Body of pancreas (tissue), 4 donors: Measurements from ENCODE around the gene SERBP1. TPM values are rescaled to one million over a fixed set of nuclear protein-coding genes. Genes with fewer than 3 reads are reported as not detected.
"Not testable (repeated sequence)": the region's sequence is repeated elsewhere in the genome, so short reads cannot be mapped to it uniquely, and the experiment has no call there.

Source experiments
- ATAC-seq: fragments of 150-250 bp; one replicate; pipeline ENCODE4 v1.9.1; 2016
- DNase-seq, 4 donors: peaks; one replicate each; pipeline ENCODE4 v3.0.0-alpha.2; 2019
- H3K27ac ChIP-seq, 4 donors: fragments of 200-600 bp; sonication (generic); 1 replicate in 3 of 4; 2 replicates in 1 of 4; pipeline versions ENCODE4 v1.5.1 to v1.6.1; 2016 to 2019; ENCODE audit warnings: mild to moderate bottlenecking in 1 of 4, mixed read lengths in 1 of 4, moderate library complexity in 1 of 4
- H3K27me3 ChIP-seq, 2 donors: fragments of 200-600 bp; sonication (generic); one replicate each; pipeline ENCODE4 v1.6.0; 2016; ENCODE audit warnings: mild to moderate bottlenecking in 1 of 2
- H3K36me3 ChIP-seq, 2 donors: fragments of 200-600 bp; sonication (generic); replicated peaks in 1 of 2; 2 replicates each; pipeline ENCODE4 v1.5.1; 2016; ENCODE audit warnings: low read depth in 2 of 2; ENCODE audit not compliant: insufficient read depth in 1 of 2
- H3K4me1 ChIP-seq: fragments of 200-600 bp; sonication (generic); one replicate; pipeline ENCODE4 v1.6.0; 2016
- H3K4me3 ChIP-seq, 2 donors: fragments of 200-600 bp; sonication (generic); 1 replicate in 1 of 2; 2 replicates in 1 of 2; pipeline ENCODE4 v1.5.1; 2016 to 2019
- H3K9me3 ChIP-seq, 3 donors: fragments of 200-600 bp; sonication (generic); 1 replicate in 2 of 3; 2 replicates in 1 of 3; pipeline ENCODE4 v1.5.1; 2016
- CTCF ChIP-seq, 7 experiments: fragments of 450-650 bp in 4 of 7; fragments of 200-600 bp in 3 of 7; sonication (generic) in 3 of 7; IDR thresholded peaks; one replicate each; pipeline ENCODE4 v1.5.1; 2016 to 2019; ENCODE audit warnings: antibody characterized with exemption in 7 of 7
- POLR2A ChIP-seq, 3 donors: fragments of 450-650 bp; IDR thresholded peaks; one replicate each; pipeline ENCODE4 v1.6.1; 2016; ENCODE audit warnings: antibody characterized with exemption in 3 of 3, mild to moderate bottlenecking in 2 of 3
- WGBS, 2 donors: methylation state at CpG; one replicate each; pipeline ENCODE4 v1.1.5; 2017; 5-methylcytosine and 5-hydroxymethylcytosine counted together
- intact Hi-C: fragments of 100-400 bp; cut with DNase I; formaldehyde crosslinking; loops from one replicate; pipeline ENCODE4 v1.15.1; 2023
- total RNA-seq, 2 donors: library from RNA; depleted of rRNA; stranded (reverse); fragments of >200 nt; gene quantifications; one replicate each; pipeline ENCODE4 v1.1.0, GENCODE V29; 2016

The SERBP1 gene
- total RNA-seq, 2 donors from 2014 or later = 77.5 to 123 TPM

GRCh38 chr1:67427465-67427864 is 2.7 kb downstream of the SERBP1 start:
- Histone ChIP-seq H3K27me3 (no peaks in the 10 kb centered on the region), H3K4me1 (peaks cover 25% of the 10 kb centered on the region), H3K27ac (no peak overlapping the region), H3K36me3 (peaks cover 1 to 14% of the 10 kb centered on the region in 2 donors), H3K9me3 (no peaks in the 10 kb centered on the region), H3K4me3 (no peak overlapping the region)
- ATAC-seq = no peak
- WGBS, 2 donors = 3 to 5% methylated on average over 2 of the region's 2 CpGs
- intact Hi-C loops = no loop called here
- DNase-seq = no peak
- no peak for TF ChIP-seq CTCF (IDR thresholded peaks at IDR 0.05)
- no peak for TF ChIP-seq POLR2A (IDR thresholded peaks at IDR 0.05)

- no peak for TF ChIP-seq CTCF (IDR thresholded peaks at IDR 0.05)
- TF ChIP-seq POLR2A (IDR thresholded peaks at IDR 0.05) = no peak
- DNase-seq = no peak
- no peak overlapping the region for H3K27ac ChIP-seq
- no peak overlapping the region for H3K4me3 ChIP-seq
- H3K27me3 ChIP-seq = no peaks in the 10 kb centered on the region
- H3K36me3 ChIP-seq = peaks cover 14 to 36% of the 10 kb centered on the region in 2 donors
- intact Hi-C loops = no loop called here
- no peaks in the 10 kb centered on the region for H3K9me3 ChIP-seq
- peaks cover 5% of the 10 kb centered on the region for H3K4me1 ChIP-seq
- no peak for ATAC-seq
Measured at GRCh38 chr1:67420835-67421492, 9.2 kb downstream of the SERBP1 start.

GRCh38 chr1:67418839-67419586 is 11.2 kb downstream of the SERBP1 start:
- ATAC-seq (no peak), DNase-seq (no peak)
- WGBS, 2 donors = 68% methylated on average over 6 of the region's 6 CpGs
- peaks cover 18 to 30% of the 10 kb centered on the region in 2 donors for H3K36me3 ChIP-seq
- H3K4me1 ChIP-seq = no peaks in the 10 kb centered on the region
- TF ChIP-seq POLR2A (IDR thresholded peaks at IDR 0.05) (no peak), CTCF (IDR thresholded peaks at IDR 0.05) (no peak)
- intact Hi-C loops = no loop called here
- H3K4me3 ChIP-seq = no peak overlapping the region
- no peak overlapping the region for H3K27ac ChIP-seq
- H3K27me3 ChIP-seq = no peaks in the 10 kb centered on the region
- no peaks in the 10 kb centered on the region for H3K9me3 ChIP-seq

- WGBS, 2 donors = 70 to 80% methylated on average over 4 of the region's 4 CpGs
Measured at GRCh38 chr1:67417733-67418132, 12.5 kb downstream of the SERBP1 start.

GRCh38 chr1:67415041-67415440 is 15.2 kb downstream of the SERBP1 start:
- Histone ChIP-seq H3K4me3 (no peak overlapping the region), H3K27ac (no peak overlapping the region), H3K4me1 (no peaks in the 10 kb centered on the region), H3K36me3 (peaks cover 14 to 21% of the 10 kb centered on the region in 2 donors), H3K27me3 (no peaks in the 10 kb centered on the region), H3K9me3 (no peaks in the 10 kb centered on the region)
- DNase-seq = no peak
- intact Hi-C loops = no loop called here
- TF ChIP-seq CTCF (IDR thresholded peaks at IDR 0.05) (no peak), POLR2A (IDR thresholded peaks at IDR 0.05) (no peak)
- WGBS, 2 donors = 89 to 91% methylated on average over 13 of the region's 13 CpGs
- ATAC-seq = no peak

More at GRCh38 chr1:67417733-67418132, 12.5 kb downstream of the SERBP1 start:
- H3K4me1 ChIP-seq, ATAC-seq, H3K27ac ChIP-seq, H3K27me3 ChIP-seq, intact Hi-C loops, H3K4me3 ChIP-seq, H3K9me3 ChIP-seq, DNase-seq: not testable (repeated sequence)
- peaks cover 27 to 34% of the 10 kb centered on the region in 2 donors for H3K36me3 ChIP-seq
